Endothelial cell of umbilical vein (primary cell): Measurements from ENCODE around the gene PHACTR2.

Experiments
- EZH2 ChIP-seq: IDR thresholded peaks from 2 replicates; pipeline ENCODE4 v1.6.1; 2012; ENCODE audit warnings: borderline replicate concordance, low read depth, mild to moderate bottlenecking, moderate library complexity, low read length, inconsistent platforms; ENCODE audit not compliant: severe bottlenecking
- JUN ChIP-seq: IDR thresholded peaks from 2 replicates; pipeline ENCODE4 v1.6.1; 2011; ENCODE audit warnings: borderline replicate concordance, low read depth; ENCODE audit not compliant: insufficient read length, insufficient read depth
- MYC ChIP-seq: IDR thresholded peaks from one replicate; pipeline ENCODE4 v1.6.1; 2011; ENCODE audit warnings: mild to moderate bottlenecking, low read depth, low read length
- POLR2A ChIP-seq: IDR thresholded peaks from 2 replicates; pipeline ENCODE4 v1.6.1; 2012; ENCODE audit warnings: low read depth, mild to moderate bottlenecking, control low read depth, low read length
- POLR2AphosphoS5 ChIP-seq: IDR thresholded peaks from 2 replicates; pipeline ENCODE4 v1.6.1; 2012; ENCODE audit warnings: low read depth, mild to moderate bottlenecking, control low read depth, low read length, moderate library complexity; ENCODE audit not compliant: insufficient read depth
- TF ChIP-seq, protein P1 (sequence below), 2 donors: IDR thresholded peaks; 1 replicate in 1 of 2; 2 replicates in 1 of 2; pipeline ENCODE4 v1.5.1; 2011; ENCODE audit warnings: low read length in 2 of 2, mild to moderate bottlenecking in 2 of 2, moderate library complexity in 2 of 2, control low read depth in 1 of 2, inconsistent platforms in 1 of 2, low read depth in 1 of 2; ENCODE audit not compliant: insufficient read depth in 1 of 2; ENCODE audit errors: extremely low read depth in 1 of 2

DNA sequence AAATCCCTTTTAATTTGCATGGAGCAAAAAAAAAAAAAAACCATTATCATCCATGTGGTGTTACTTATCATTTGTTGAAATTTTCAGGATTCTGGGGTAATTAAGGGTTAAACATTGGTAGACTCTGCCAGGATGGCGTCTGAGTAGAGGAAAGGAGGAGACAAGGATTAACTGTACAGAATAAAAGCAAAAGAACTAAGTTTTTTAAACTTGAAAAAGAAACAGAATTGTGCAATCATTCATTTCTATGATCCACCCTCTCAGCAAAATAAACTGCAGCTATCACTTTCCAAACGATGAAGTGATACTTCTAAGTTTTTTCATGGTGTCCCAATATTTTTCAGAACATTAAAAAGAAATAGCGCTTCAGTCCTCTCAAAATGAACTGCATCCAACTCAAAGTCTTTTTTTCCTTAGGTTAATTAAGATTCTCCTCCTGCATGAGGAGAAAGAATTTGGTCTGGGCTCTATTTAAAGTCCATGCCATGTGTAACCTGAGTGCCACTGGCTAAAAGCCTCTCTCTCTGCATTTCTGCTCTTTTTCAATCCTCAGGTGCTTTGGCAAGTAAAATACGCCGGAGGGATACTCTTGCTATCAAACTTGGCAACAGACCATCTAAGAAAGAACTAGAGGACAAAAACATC is 95.9 kb downstream of the PHACTR2 start:
- TF ChIP-seq, protein P1, sequence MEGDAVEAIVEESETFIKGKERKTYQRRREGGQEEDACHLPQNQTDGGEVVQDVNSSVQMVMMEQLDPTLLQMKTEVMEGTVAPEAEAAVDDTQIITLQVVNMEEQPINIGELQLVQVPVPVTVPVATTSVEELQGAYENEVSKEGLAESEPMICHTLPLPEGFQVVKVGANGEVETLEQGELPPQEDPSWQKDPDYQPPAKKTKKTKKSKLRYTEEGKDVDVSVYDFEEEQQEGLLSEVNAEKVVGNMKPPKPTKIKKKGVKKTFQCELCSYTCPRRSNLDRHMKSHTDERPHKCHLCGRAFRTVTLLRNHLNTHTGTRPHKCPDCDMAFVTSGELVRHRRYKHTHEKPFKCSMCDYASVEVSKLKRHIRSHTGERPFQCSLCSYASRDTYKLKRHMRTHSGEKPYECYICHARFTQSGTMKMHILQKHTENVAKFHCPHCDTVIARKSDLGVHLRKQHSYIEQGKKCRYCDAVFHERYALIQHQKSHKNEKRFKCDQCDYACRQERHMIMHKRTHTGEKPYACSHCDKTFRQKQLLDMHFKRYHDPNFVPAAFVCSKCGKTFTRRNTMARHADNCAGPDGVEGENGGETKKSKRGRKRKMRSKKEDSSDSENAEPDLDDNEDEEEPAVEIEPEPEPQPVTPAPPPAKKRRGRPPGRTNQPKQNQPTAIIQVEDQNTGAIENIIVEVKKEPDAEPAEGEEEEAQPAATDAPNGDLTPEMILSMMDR (IDR thresholded peaks at IDR 0.05; ENCODE audit: extremely low read depth in 1 of 2, insufficient read depth in 1 of 2, low read depth in 1 of 2, low read length in 2 of 2), result no peak
- TF ChIP-seq POLR2A (no peak), JUN (no peak), EZH2 (no peak), POLR2AphosphoS5 (no peak), MYC (no peak)
